Measurements from ENCODE around the gene ABCF1.

ABCF1 gene

GRCh38 chr6:30603961-30604360, 32.7 kb downstream of the ABCF1 start:
- no peak for DNase-seq

DNA sequence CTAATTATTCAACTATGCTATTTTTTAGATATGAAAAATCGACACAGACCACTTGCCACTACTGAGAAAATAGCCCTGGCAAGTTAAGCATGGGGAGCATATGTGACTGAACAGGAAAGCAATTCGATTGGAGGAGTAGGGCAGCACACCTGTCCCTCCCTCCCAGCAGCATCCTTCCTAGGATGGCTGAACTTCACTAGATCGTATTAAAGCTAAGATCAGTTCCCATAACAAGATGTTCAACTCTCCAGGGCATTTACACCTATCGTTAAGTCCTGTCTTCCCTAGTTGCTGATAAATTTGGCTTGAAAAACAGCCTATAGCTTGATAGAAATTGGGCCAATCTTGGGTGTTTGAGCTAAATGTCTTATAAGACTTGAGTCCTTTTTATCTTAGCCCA, 38.8 kb downstream of the ABCF1 start:
- no peak for DNase-seq

GRCh38 chr6:30611150-30611855, 40.1 kb downstream of the ABCF1 start:
- no peak for DNase-seq

GRCh38 chr6:30611856-30612194, 40.6 kb downstream of the ABCF1 start:
- no peak for DNase-seq

DNA sequence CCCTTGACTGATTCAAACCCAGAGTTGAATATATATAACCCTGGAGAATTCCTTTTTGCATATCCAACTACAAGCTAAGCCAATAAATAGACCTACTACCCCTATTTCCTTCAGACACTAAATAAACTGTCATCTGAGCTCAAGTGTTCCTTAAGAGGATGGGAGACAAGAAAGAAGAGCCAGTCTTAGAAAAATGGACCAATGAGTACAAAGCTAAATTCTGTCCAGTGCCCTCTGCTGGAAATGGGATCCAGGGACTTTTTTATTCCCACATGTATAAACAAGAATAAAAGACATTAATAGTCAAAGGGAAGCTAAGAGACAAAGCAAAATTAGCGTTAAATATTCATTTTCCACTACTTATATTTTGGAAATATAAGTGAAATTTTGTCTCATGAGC, 41.0 kb downstream of the ABCF1 start:
- no peak for DNase-seq

GRCh38 chr6:30612687-30613248, 41.5 kb downstream of the ABCF1 start:
- no peak for DNase-seq

DNA sequence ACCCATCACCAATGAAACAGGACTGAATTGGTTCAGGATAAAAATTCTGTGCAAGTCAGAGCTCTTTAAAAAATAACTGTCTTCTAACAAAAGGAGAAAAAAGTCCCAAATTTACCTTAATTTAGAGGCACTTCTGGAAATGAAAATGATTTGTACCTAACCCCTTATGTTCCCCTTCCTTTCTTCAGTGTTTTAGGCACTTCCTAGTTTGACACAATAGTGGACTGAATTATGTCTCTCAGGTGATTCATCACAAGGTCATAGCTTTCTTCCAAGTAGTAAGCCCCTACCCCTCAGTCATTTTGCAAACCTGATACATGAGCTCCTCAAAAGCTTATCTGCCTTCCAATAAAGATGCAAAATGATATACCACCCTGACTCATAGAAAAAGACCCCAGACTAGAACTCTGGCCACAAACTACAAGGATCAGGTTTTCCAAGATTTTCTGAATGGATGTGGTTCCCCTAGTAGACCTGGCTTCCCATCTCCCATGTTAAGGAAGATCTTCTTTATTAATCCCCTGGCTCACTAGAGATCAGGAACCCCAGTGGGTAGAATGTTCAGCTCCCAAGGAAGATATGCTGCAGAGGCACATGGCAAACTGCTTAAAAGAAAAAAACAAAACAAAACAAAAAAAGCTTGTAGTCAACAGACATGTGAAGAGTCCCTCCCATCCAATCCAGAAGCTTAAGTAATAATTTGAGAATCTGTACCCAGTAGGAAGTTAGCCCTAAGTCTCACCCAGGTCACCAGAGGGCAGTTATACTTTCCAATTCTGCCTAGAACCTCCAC, 42.2 kb downstream of the ABCF1 start:
- DNase-seq = no peak

- DNase-seq = no peak
Measured at GRCh38 chr6:30614044-30614842, 43.0 kb downstream of the ABCF1 start.

GRCh38 chr6:30614843-30615218, 43.6 kb downstream of the ABCF1 start:
- DNase-seq = peak; percentile 70

DNA sequence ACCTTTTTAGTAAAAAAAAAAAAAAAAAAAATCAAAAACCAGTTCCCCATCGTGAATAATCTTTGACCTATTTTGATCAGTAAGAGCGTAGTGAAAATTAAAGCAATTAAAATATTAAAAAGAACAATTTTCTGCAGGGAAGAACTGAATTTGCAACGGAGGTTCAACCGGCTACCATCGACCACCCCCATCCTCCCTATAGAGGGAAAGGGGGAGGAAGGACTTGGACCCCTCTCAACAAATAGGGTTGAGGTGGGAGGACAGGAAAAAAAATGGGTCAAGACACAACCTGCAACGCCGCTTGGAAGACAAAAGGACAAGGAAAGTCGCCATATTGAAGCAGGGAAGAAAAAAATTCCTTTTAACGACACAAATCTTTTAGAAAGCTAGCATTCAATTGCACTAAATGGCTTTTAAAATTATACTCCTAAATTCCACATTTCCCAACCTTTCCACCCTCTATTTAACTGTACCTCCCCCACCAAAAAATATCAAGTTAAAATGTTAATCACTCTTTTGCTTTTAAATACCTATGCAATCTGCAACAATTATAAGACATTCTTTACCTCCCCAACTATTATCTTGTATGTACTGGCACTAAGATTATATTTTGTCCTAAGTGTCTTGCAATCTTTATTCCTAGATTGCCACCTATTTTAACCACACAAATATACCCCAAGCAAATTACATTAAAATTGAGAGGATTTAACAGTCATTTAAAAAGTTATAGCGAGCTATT, 44.1 kb downstream of the ABCF1 start:
- peak; percentile 29 for DNase-seq

- no peak for DNase-seq
Measured at GRCh38 chr6:30615958-30616810, 44.9 kb downstream of the ABCF1 start.

DNA sequence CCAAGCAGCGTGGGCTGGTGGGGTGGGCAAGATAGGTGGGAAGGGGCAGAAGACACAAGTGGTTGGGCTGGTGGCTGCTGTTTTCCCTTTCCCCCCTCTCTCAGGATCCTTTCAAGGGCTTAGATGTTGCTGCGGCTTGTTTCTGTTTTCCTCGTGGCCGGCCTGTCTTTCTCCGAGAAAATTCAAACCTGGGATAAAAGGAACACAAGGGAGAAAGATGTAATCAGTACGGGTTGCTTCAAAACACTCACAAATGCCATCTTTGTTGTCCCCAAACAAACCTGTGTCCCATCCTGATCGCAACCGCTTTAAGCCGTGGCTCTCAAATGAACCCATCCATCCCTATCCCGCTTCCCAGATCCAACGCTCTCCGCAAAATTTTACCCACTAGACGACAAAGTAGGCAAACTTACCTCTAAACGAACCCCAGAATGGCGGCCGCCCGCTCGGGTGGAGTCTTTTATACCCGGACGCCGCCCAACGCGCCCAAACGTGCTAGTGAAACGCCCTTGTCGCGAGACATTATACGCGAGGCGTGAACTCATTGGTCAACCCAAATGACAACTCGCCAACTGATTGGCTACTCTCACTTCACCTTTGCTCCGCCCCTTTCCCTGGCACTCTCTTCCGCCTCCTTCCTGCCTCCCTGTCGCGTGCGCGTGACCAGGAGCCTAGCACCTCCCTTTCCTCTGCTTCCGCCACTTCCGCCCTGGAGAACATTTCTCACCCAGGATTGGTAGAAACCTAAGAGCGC, 45.7 kb downstream of the ABCF1 start, which contains the start of gene PPP1R10:
PPP1R10 (minus strand) TSS at position 433 of the 754 bp plus-strand sequence. CDS start 7,299 bp downstream, outside the sequence.
- DNase-seq = peak; percentile 98

- DNase-seq = peak; percentile 92
Measured at GRCh38 chr6:30617565-30618269, 46.5 kb downstream of the ABCF1 start, which contains the start of gene MRPS18B. MRPS18B (plus strand) TSS chr6:30617840; CDS start chr6:30617866, 26 bp downstream.

GRCh38 chr6:30618270-30618797, 47.1 kb downstream of the ABCF1 start:
- DNase-seq = no peak

DNA sequence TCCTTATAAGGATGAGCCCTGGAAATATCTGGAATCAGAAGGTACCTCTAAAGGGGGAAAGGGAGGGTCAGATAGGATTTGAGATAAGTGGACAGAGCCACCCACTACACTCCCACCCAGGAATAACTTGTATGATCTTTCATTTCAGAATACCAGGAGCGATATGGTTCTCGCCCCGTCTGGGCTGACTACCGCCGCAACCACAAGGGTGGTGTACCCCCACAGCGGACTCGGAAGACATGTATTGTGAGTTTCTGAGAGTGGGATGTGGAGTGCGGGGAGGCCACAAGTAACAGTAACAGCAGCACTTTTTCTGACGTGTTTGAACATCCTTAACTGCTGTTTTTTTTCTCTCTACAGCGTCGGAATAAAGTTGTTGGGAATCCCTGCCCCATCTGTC, 48.3 kb downstream of the ABCF1 start:
- DNase-seq = no peak

DNA sequence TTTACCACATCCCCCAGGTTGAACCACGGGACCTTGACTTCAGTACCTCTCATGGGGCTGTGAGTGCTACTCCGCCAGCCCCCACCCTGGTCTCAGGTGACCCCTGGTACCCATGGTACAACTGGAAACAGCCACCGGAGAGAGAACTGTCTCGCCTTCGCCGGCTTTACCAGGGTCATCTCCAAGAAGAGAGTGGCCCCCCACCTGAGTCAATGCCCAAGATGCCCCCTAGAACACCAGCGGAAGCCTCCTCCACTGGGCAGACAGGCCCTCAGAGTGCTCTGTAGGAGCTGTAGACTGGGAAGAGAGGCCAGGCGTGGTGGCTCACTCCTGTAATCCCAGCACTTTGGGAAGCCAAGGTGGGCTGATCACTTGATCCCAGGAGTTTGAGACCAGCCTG, 54.3 kb downstream of the ABCF1 start:
- DNase-seq = no peak

DNA sequence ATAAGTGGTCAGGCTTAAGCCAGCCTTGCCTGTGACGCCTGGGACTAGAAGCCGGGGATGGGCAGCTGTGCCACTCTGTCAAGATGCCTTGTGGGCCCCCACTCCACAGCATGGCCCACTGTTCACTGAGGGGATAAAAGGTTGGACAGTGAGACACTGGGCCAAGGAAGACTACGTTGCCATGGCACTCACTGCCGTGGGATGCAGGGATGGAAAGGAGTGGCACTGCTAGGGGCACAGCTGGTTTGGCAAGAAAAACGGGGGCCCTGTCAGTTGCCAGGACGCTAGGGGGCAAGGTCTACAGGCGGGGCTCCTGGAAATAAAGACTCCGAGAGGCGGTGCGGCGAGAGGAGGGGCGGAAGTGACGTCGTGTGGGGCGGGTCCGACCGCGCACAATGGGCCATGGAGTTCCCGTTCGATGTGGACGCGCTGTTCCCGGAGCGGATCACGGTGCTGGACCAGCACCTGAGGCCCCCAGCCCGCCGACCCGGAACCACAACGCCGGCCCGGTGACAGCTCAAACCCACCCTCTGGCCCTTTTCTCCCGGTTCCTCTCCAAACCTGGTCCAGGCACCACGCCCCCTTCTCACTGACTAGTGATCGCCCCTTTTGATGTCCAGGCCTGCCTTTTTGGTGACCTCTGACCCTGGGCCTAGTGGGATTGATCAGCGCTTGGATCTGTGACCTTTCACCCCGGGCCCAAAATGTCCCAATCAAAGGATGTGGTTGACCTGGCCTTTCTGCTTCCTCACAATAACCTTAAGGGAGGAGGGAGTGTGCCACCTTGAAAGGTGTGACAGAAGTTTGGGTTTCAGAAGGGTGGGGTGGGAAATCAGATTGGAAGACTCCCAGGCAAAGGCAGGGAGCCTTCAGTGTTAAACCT, 55.5 kb downstream of the ABCF1 start, which contains the start of gene ATAT1:
ATAT1 (plus strand) TSS at position 391 of the 883 bp plus-strand sequence.
- peak; percentile 57 for DNase-seq

DNA sequence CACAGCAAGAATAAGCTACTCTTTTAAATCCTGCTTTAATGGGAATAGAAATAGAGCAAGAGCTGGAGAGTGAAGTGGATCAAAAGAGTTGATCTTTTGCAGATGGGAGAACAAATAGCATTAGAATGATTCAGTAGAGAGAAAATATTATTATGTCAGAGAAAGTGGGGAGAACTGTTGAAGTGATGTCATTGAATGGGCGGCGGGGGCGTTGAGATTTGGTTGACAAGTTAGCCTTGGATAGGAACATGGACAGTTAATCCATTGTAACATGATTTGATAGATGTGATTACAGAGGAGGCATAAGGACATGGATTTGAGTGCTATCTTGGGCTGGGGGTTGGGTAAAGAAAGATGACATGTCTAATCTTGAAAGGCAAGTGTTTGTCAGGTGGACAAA, 64.6 kb downstream of the ABCF1 start:
- no peak for DNase-seq

- DNase-seq = no peak
Measured at GRCh38 chr6:30640481-30640880, 69.2 kb downstream of the ABCF1 start.

All from NCI-H1048 (cell line).